ENCODE results near the gene BMP8A. TPM values are rescaled to one million over a fixed set of nuclear protein-coding genes. Genes with fewer than 3 reads are reported as not detected.

The BMP8A gene
- total and polyA plus RNA-seq, 2 of the 8 experiments (the other 6 are each of a cell fraction or from before 2014, with no cell fraction given), result 0.38 to 0.43 TPM

GRCh38 chr1:39462074-39462473 lies 29.4 kb upstream of the BMP8A start:
- no peak overlapping the region for H3K23ac ChIP-seq (ENCODE audit: insufficient read length)
- H2AK5ac ChIP-seq (ENCODE audit: low read depth, low read length), result no peak overlapping the region
- ChIA-PET POLR2A (ENCODE audit: partially characterized antibody) (no interaction called here), CTCF (ENCODE audit: partially characterized antibody) (no interaction called here)
- no peak overlapping the region for H4K8ac ChIP-seq (ENCODE audit: extremely low read depth, insufficient read depth, low read length)
- no peak overlapping the region for H3K56ac ChIP-seq (replicated peaks; ENCODE audit: insufficient read length, low read depth, low read length)
- no peak for FAIRE-seq
- H2BK20ac ChIP-seq (ENCODE audit: low read length), result no peak overlapping the region
- H2AFZ ChIP-seq (ENCODE audit: low read length), result no peak overlapping the region
- H3K14ac ChIP-seq (ENCODE audit: insufficient read length), result no peak overlapping the region
- H2BK120ac ChIP-seq (replicated peaks; ENCODE audit: low read depth, low read length), result no peak overlapping the region
- H3K4me1 ChIP-seq (replicated peaks in 1 of 4; ENCODE audit: control insufficient read depth in 3 of 4, insufficient read depth in 4 of 4, low read length in 3 of 4), result no peaks in the 10 kb centered on the region
- peaks cover 53 to 87% (median 82%) of the 10 kb centered on the region in 4 experiments for H3K36me3 ChIP-seq (ENCODE audit: control insufficient read depth in 2 of 4, insufficient read depth in 4 of 4, low read length in 3 of 4)
- H3K9me3 ChIP-seq (ENCODE audit: insufficient read depth in 2 of 2, low read depth in 1 of 2, low read length in 1 of 2), result no peaks in the 10 kb centered on the region
- H3K27ac ChIP-seq (ENCODE audit: low read depth, low read length), result no peak overlapping the region
- H3K4me2 ChIP-seq (ENCODE audit: insufficient read depth in 1 of 2, low read depth in 2 of 2, low read length in 2 of 2), result no peak overlapping the region
- no peak overlapping the region for H4K91ac ChIP-seq (replicated peaks; ENCODE audit: insufficient read length, low read length)
- no peak overlapping the region for H2BK12ac ChIP-seq (ENCODE audit: low read depth, low read length)
- H4K5ac ChIP-seq (ENCODE audit: insufficient read length, low read depth, low read length), result no peak overlapping the region
- no peaks in the 10 kb centered on the region for H3K23me2 ChIP-seq (ENCODE audit: low read depth, low read length)
- H4K20me1 ChIP-seq (replicated peaks in 1 of 2; ENCODE audit: control insufficient read depth in 1 of 2, insufficient read depth in 2 of 2, low read length in 2 of 2), result no peaks in the 10 kb centered on the region
- WGBS, 2 experiments (ENCODE audit: extremely low coverage in 1 of 2, insufficient coverage in 1 of 2, insufficient read length in 1 of 2, insufficient replicate concordance in 2 of 2, low coverage in 1 of 2, low lambda C conversion rate in 2 of 2, missing lambda C conversion rate in 1 of 2), result 87% methylated on average over 1 of the region's 1 CpG; no CpG with 5 or more reads in 1 of the 2 experiments
- no peaks in the 10 kb centered on the region for H3K79me2 ChIP-seq (ENCODE audit: control insufficient read depth in 1 of 2, insufficient read depth in 2 of 2, low read length in 2 of 2)
- no peak overlapping the region for H3K4me3 ChIP-seq (ENCODE audit: extremely low read depth in 1 of 4, insufficient read depth in 2 of 4, low read depth in 3 of 4, low read length in 4 of 4)
- no peak overlapping the region for H2BK15ac ChIP-seq (ENCODE audit: low read length)
- no peak for DNase-seq (ENCODE audit: low read depth in 1 of 2, low spot score in 2 of 2)
- H3K27me3 ChIP-seq (replicated peaks in 1 of 4; ENCODE audit: control insufficient read depth in 3 of 4, extremely low read depth in 1 of 4, insufficient read depth in 3 of 4, low read length in 3 of 4), result no peaks in the 10 kb centered on the region
- TF ChIP-seq SIX5 (IDR thresholded peaks at IDR 0.05; ENCODE audit: low read depth, low read length) (no peak), RFX5 (IDR thresholded peaks at IDR 0.05; ENCODE audit: borderline replicate concordance, low read depth, low read length) (no peak), HDAC2 (IDR thresholded peaks at IDR 0.05; ENCODE audit: borderline replicate concordance in 1 of 2, low read depth in 2 of 2, low read length in 2 of 2) (no peak), RAD21 (IDR thresholded peaks at IDR 0.05 in 1 of 2, conservative IDR thresholded peaks at IDR 0.05 in 1 of 2; ENCODE audit: low read depth in 2 of 2, low read length in 2 of 2) (no peak), SP2 (IDR thresholded peaks at IDR 0.05; ENCODE audit: low read length) (no peak), YY1 (IDR thresholded peaks at IDR 0.05; ENCODE audit: low read depth, low read length) (no peak), BACH1 (IDR thresholded peaks at IDR 0.05; ENCODE audit: low read length) (no peak), MAX (IDR thresholded peaks at IDR 0.05) (no peak)
- no peaks in the 10 kb centered on the region; the same call in 1 of the 2 replicates for H3K79me1 ChIP-seq (ENCODE audit: low read depth, low read length)
- H3K9ac ChIP-seq (replicated peaks in 1 of 4; ENCODE audit: extremely low read depth in 1 of 4, low read depth in 3 of 4, low read length in 3 of 4), result no peak overlapping the region
- no peak overlapping the region for H2BK5ac ChIP-seq (ENCODE audit: low read depth, low read length)
- no peak overlapping the region for H3K18ac ChIP-seq (ENCODE audit: extremely low read depth, low read length)
- H3K4ac ChIP-seq (replicated peaks; ENCODE audit: insufficient read length, low read depth, low read length), result no peak overlapping the region

Data from H1 (cell line).